Left cardiac atrium (tissue), 4 donors: ENCODE data around the gene PIGC. TPM values are rescaled to one million over a fixed set of nuclear protein-coding genes. Genes with fewer than 3 reads are reported as not detected.

Experiments used
- ATAC-seq, 2 donors: fragments of 200-7000 bp; cut with Tn5 transposase; one replicate each; pipeline ENCODE4 v1.9.1; 2020; ENCODE audit warnings: mild to moderate bottlenecking in 2 of 2, moderate library complexity in 2 of 2
- DNase-seq: peaks from one replicate; pipeline ENCODE4 v3.0.0-alpha.2; 2020
- intact Hi-C, 2 donors: fragments of 100-400 bp; cut with DNase I; formaldehyde crosslinking; loops; one replicate each; pipeline versions ENCODE4 v1.14.1 to v1.15.1; 2022 to 2023
- total RNA-seq, 2 donors: library from RNA; stranded (reverse); fragmentation: NEBNext Ultra II Directional; extraction: Animal tissue kit (Norgen Biotek cat#: 25700); gene quantifications; one replicate each; pipeline ENCODE4 v1.2.1, GENCODE V29; 2021
- donor health status: DM: no; HTN: yes; CAD: no.
- donor health status: DM: no; HTN: yes; CAD: no; lungs with severe emphysema.
- donor health status: DM: yes; HTN: yes; CAD: no.
- donor health status: Dilated cardiomyopathy.

The PIGC gene
- total RNA-seq, 2 donors from 2014 or later: 12.4 to 14.6 TPM

- ATAC-seq (peak in 1 of 2 donors; percentile 38), DNase-seq (no peak)
- intact Hi-C loops: no loop called here
Measured at GRCh38 chr1:172405912-172406311, 38.0 kb downstream of the PIGC start.

GRCh38 chr1:172404121-172404520 is 39.7 kb downstream of the PIGC start:
- DNase-seq: no peak
- ATAC-seq: no peak
- intact Hi-C loops: loop anchor here in 1 of 2 donors (5.0 kb wide), 1 partner anchor 362 kb away; no protein-coding TSS in a partner anchor

GRCh38 chr1:172402878-172403569 is 40.8 kb downstream of the PIGC start:
- DNase-seq (no peak), ATAC-seq (no peak)
- intact Hi-C loops: loop anchor here in 1 of 2 donors (2.0 to 5.0 kb wide), 2 partner anchors 20 to 361 kb away; no protein-coding TSS in a partner anchor

- intact Hi-C loops: loop anchor here in 1 of 2 donors (2.0 to 5.0 kb wide), 3 partner anchors 21 to 360 kb away; no protein-coding TSS in a partner anchor
- ATAC-seq: no peak
- DNase-seq: no peak
Measured at GRCh38 chr1:172401892-172402291, 42.0 kb downstream of the PIGC start.

- DNase-seq: no peak
- no peak for ATAC-seq
- intact Hi-C loops: loop anchor here in 1 of 2 donors (2.0 to 5.0 kb wide), 2 partner anchors 311 to 359 kb away; no protein-coding TSS in a partner anchor
Measured at GRCh38 chr1:172401477-172401876, 42.4 kb downstream of the PIGC start.

GRCh38 chr1:172400722-172401105 is 43.2 kb downstream of the PIGC start:
- no peak for DNase-seq
- intact Hi-C loops: loop anchor here in 1 of 2 donors (2.0 to 5.0 kb wide), 2 partner anchors 310 to 358 kb away; no protein-coding TSS in a partner anchor
- ATAC-seq: no peak

GRCh38 chr1:172399756-172400721 is 43.8 kb downstream of the PIGC start:
- ATAC-seq (peak in 1 of 2 donors; percentile 28), DNase-seq (no peak)
- intact Hi-C loops: loop anchor here (2.0 to 10.0 kb wide), 5 partner anchors 113 to 398 kb away; no protein-coding TSS in a partner anchor

GRCh38 chr1:172398970-172399755 is 44.7 kb downstream of the PIGC start:
- DNase-seq (peak; percentile 48), ATAC-seq (peak; percentile 87 to 92)
- intact Hi-C loops: loop anchor here (5.0 to 10.0 kb wide), 3 partner anchors 112 to 397 kb away; no protein-coding TSS in a partner anchor

- DNase-seq (peak; percentile 24), ATAC-seq (peak; percentile 35 to 67)
- intact Hi-C loops: loop anchor here (5.0 to 10.0 kb wide), 3 partner anchors 111 to 396 kb away; no protein-coding TSS in a partner anchor
Measured at GRCh38 chr1:172398193-172398592, 45.7 kb downstream of the PIGC start.

- ATAC-seq (no peak), DNase-seq (no peak)
- intact Hi-C loops: loop anchor here (5.0 to 10.0 kb wide), 3 partner anchors 110 to 395 kb away; no protein-coding TSS in a partner anchor
Measured at GRCh38 chr1:172397633-172398032, 46.2 kb downstream of the PIGC start.

- intact Hi-C loops: loop anchor here (5.0 to 10.0 kb wide), 3 partner anchors 110 to 395 kb away; no protein-coding TSS in a partner anchor
- ATAC-seq (peak in 1 of 2 donors; percentile 54), DNase-seq (no peak)
Measured at GRCh38 chr1:172397221-172397620, 46.6 kb downstream of the PIGC start.

- DNase-seq: no peak
- ATAC-seq: no peak
- intact Hi-C loops: loop anchor here (5.0 to 10.0 kb wide), 3 partner anchors 108 to 393 kb away; no protein-coding TSS in a partner anchor
Measured at GRCh38 chr1:172395576-172395975, 48.3 kb downstream of the PIGC start.

- no peak for ATAC-seq
- intact Hi-C loops: loop anchor here (5.0 to 10.0 kb wide), 4 partner anchors 38 to 393 kb away; no protein-coding TSS in a partner anchor
Measured at GRCh38 chr1:172394811-172395210, 49.1 kb downstream of the PIGC start.

GRCh38 chr1:172394141-172394751 is 49.6 kb downstream of the PIGC start:
- intact Hi-C loops: loop anchor here (5.0 to 10.0 kb wide), 2 partner anchors 37 to 249 kb away; no protein-coding TSS in a partner anchor
- ATAC-seq (no peak), DNase-seq (no peak)

More at GRCh38 chr1:172394811-172395210, 49.1 kb downstream of the PIGC start:
- no peak for DNase-seq

- ATAC-seq (no peak), DNase-seq (no peak)
- intact Hi-C loops: loop anchor here (5.0 to 10.0 kb wide), 2 partner anchors 36 to 249 kb away; no protein-coding TSS in a partner anchor
Measured at GRCh38 chr1:172393354-172393753, 50.5 kb downstream of the PIGC start.

- intact Hi-C loops: loop anchor here (5.0 to 10.0 kb wide), 2 partner anchors 35 to 247 kb away; no protein-coding TSS in a partner anchor
- ATAC-seq (no peak), DNase-seq (no peak)
Measured at GRCh38 chr1:172391976-172392375, 51.9 kb downstream of the PIGC start.
